ENCODE results near the gene HBA1. TPM values are rescaled to one million over a fixed set of nuclear protein-coding genes. Genes with fewer than 3 reads are reported as not detected.
A peak's percentile ranks its signal among the peaks of the same experiment; 100 is the strongest.

HBA1 gene
- total and polyA plus RNA-seq, 9 of the 15 experiments (the other 6 are each of a cell fraction or from before 2014, with no cell fraction given) = 128 to 2,388 (median 380) TPM

DNA sequence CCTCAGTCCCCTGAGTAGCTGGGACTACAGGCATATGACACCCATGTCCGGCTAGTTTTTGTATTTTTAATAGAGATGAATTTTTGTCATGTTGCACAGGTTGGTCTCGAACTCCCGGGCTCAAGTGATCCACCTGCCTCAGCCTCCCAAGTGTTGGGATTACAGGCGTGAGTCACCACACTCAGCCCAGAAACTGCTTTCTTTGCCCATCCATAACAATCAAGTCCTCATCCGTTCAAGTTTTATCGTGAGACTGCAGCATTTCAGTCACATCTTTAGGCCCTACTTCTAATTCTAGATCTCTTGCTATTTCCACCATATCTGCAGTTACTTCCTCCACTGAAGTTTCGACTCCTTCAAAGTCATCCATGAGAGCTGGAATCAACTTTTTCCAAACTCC is 44.4 kb upstream of the HBA1 start (continued):
- TF ChIP-seq CHD7 (IDR thresholded peaks at IDR 0.05; ENCODE audit: low read depth, low read length) (no peak), NFXL1 (CRISPR knock-in tag; IDR thresholded peaks at IDR 0.05) (no peak), ZNF253 (CRISPR knock-in tag; conservative IDR thresholded peaks at IDR 0.05) (no peak), NFE2 (IDR thresholded peaks at IDR 0.05; ENCODE audit: low read depth) (no peak), SIRT6 (IDR thresholded peaks at IDR 0.05; ENCODE audit: low read depth, low read length) (no peak), LEF1 (IDR thresholded peaks at IDR 0.05) (no peak), ZNF449 (CRISPR knock-in tag; IDR thresholded peaks at IDR 0.05) (no peak), MEF2A (IDR thresholded peaks at IDR 0.05; ENCODE audit: control insufficient read depth, low read depth, low read length) (no peak), JUND (IDR thresholded peaks at IDR 0.05; ENCODE audit: borderline replicate concordance, low read depth, low read length) (peak; percentile 40; the same call in 1 of the 2 replicates), JUND (tag; IDR thresholded peaks at IDR 0.05; ENCODE audit: borderline replicate concordance, low read depth, low read length) (no peak), ZFX (CRISPR knock-in tag; IDR thresholded peaks at IDR 0.05) (0 out of 2 replicates have a peak, but pooled peaks have one; percentile 23), SRSF7 (optimal IDR thresholded peaks at IDR 0.05; ENCODE audit: low read depth, low read length) (no peak), MECOM (CRISPR knock-in tag; IDR thresholded peaks at IDR 0.05) (no peak), ZNF695 (CRISPR knock-in tag; IDR thresholded peaks at IDR 0.05) (no peak), HDAC2 (IDR thresholded peaks at IDR 0.05) (no peak), ZFP1 (CRISPR knock-in tag; IDR thresholded peaks at IDR 0.05) (no peak)
